ENCODE data around the gene HOXC13. TPM values are rescaled to one million over a fixed set of nuclear protein-coding genes. Genes with fewer than 3 reads are reported as not detected.

Gene HOXC13
- total and polyA plus RNA-seq, 4 donors: not detected

GRCh38 chr12:53963434-53964314, 25.0 kb downstream of the HOXC13 start:
- Histone ChIP-seq H3K4me1 (ENCODE audit: control insufficient read depth in 5 of 5, insufficient read depth in 5 of 5, low read length in 5 of 5) (peaks cover 0 to 10% (median 5%) of the 10 kb centered on the region in 5 donors), H3K27me3 (ENCODE audit: control insufficient read depth in 3 of 3, insufficient read depth in 3 of 3, low read length in 2 of 3) (peaks cover 24 to 99% (median 95%) of the 10 kb centered on the region in 3 donors), H3K4me3 (no peak overlapping the region), H3K9me3 (ENCODE audit: control insufficient read depth in 4 of 4, insufficient read depth in 3 of 4, low read length in 3 of 4) (peaks cover 0 to 10% (median 0%) of the 10 kb centered on the region in 4 donors), H3K9ac (ENCODE audit: insufficient read depth in 1 of 2, low read length in 2 of 2) (no peak overlapping the region), H3K36me3 (ENCODE audit: control insufficient read depth in 4 of 4, insufficient read depth in 4 of 4, low read length in 4 of 4) (no peaks in the 10 kb centered on the region), H3K27ac (ENCODE audit: low read depth in 1 of 2, low read length in 1 of 2) (no peak overlapping the region)
- no peak for TF ChIP-seq CTCF (IDR thresholded peaks at IDR 0.05; ENCODE audit: control extremely low read depth, extremely low read depth)
- 7 to 10% methylated on average over 37 to 38 of the region's 38 CpGs for WGBS, 2 donors
- ATAC-seq (ENCODE audit: insufficient read depth, low FRiP score) (no peak), DNase-seq (no peak)

- WGBS, 2 donors: 9 to 11% methylated on average over 2 of the region's 2 CpGs
- Histone ChIP-seq H3K4me1 (ENCODE audit: control insufficient read depth in 5 of 5, insufficient read depth in 5 of 5, low read length in 5 of 5) (peaks cover 0 to 10% (median 5%) of the 10 kb centered on the region in 5 donors), H3K36me3 (ENCODE audit: control insufficient read depth in 4 of 4, insufficient read depth in 4 of 4, low read length in 4 of 4) (no peaks in the 10 kb centered on the region), H3K9me3 (ENCODE audit: control insufficient read depth in 4 of 4, insufficient read depth in 3 of 4, low read length in 3 of 4) (peaks cover 0 to 8% (median 0%) of the 10 kb centered on the region in 4 donors), H3K27ac (ENCODE audit: low read depth in 1 of 2, low read length in 1 of 2) (no peak overlapping the region), H3K4me3 (no peak overlapping the region), H3K9ac (ENCODE audit: insufficient read depth in 1 of 2, low read length in 2 of 2) (no peak overlapping the region), H3K27me3 (ENCODE audit: control insufficient read depth in 3 of 3, insufficient read depth in 3 of 3, low read length in 2 of 3) (peaks cover 20 to 99% (median 95%) of the 10 kb centered on the region in 3 donors)
- ATAC-seq (ENCODE audit: insufficient read depth, low FRiP score) (no peak), DNase-seq (no peak)
- no peak for TF ChIP-seq CTCF (IDR thresholded peaks at IDR 0.05; ENCODE audit: control extremely low read depth, extremely low read depth)
Observed at GRCh38 chr12:53964315-53964713, 25.7 kb downstream of the HOXC13 start.

- ATAC-seq (ENCODE audit: insufficient read depth, low FRiP score): no peak
Observed at GRCh38 chr12:53965281-53966084, 26.9 kb downstream of the HOXC13 start.

More at GRCh38 chr12:53965281-53966084, 26.9 kb downstream of the HOXC13 start:
- DNase-seq: no peak
- Histone ChIP-seq H3K4me1 (ENCODE audit: control insufficient read depth in 5 of 5, insufficient read depth in 5 of 5, low read length in 5 of 5) (peaks cover 0 to 10% (median 5%) of the 10 kb centered on the region in 5 donors), H3K36me3 (ENCODE audit: control insufficient read depth in 4 of 4, insufficient read depth in 4 of 4, low read length in 4 of 4) (no peaks in the 10 kb centered on the region), H3K9me3 (ENCODE audit: control insufficient read depth in 4 of 4, insufficient read depth in 3 of 4, low read length in 3 of 4) (peaks cover 0 to 6% (median 0%) of the 10 kb centered on the region in 4 donors), H3K9ac (ENCODE audit: insufficient read depth in 1 of 2, low read length in 2 of 2) (no peak overlapping the region), H3K27me3 (ENCODE audit: control insufficient read depth in 3 of 3, insufficient read depth in 3 of 3, low read length in 2 of 3) (peaks cover 19 to 99% (median 95%) of the 10 kb centered on the region in 3 donors), H3K4me3 (no peak overlapping the region), H3K27ac (ENCODE audit: low read depth in 1 of 2, low read length in 1 of 2) (no peak overlapping the region)
- WGBS, 2 donors: 1 to 5% methylated on average over 17 to 18 of the region's 18 CpGs
- TF ChIP-seq CTCF (IDR thresholded peaks at IDR 0.05; ENCODE audit: control extremely low read depth, extremely low read depth): no peak
